Measurements from ENCODE around the gene TECPR2.
"Not testable (repeated sequence)": the region's sequence is repeated elsewhere in the genome, so short reads cannot be mapped to it uniquely, and the experiment has no call there.

Gene TECPR2

DNA sequence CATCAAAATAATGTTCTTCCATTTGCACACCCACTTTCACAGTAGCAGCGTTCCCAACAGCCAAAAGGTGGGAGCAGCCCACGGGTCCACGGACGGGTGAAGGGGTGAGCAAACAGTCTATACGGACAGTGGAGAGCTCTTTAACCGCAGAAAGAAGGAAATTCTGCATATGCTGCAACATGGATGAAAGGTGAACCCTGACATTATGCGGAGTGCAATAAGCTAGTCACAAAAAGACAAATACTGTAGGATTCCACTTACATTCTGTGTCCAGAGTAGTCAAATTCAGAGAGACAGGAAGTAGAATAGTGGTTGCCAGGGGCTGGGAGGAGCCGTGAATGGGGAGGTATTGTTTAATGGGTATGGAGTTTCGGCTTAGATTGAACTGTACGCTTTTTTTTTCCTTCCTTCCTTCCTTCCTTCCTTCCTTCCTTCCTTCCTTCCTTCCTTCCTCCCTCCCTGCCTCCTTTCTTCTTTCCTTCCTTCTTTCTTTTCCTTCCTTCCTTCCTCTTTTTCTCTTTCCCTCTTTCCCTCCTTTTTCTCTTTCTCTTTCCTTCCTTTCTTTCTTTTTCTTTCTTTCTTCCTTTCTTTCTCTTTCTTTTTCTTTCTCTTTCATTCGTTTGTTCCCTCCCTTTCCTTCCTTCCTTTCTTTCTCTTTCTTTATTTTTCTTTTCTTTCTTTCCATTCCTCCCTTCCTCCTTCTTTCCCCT, 162.6 kb downstream of the TECPR2 start:
- no peak for DNase-seq (ENCODE audit: low read depth in 2 of 3, low spot score in 2 of 3)

DNA sequence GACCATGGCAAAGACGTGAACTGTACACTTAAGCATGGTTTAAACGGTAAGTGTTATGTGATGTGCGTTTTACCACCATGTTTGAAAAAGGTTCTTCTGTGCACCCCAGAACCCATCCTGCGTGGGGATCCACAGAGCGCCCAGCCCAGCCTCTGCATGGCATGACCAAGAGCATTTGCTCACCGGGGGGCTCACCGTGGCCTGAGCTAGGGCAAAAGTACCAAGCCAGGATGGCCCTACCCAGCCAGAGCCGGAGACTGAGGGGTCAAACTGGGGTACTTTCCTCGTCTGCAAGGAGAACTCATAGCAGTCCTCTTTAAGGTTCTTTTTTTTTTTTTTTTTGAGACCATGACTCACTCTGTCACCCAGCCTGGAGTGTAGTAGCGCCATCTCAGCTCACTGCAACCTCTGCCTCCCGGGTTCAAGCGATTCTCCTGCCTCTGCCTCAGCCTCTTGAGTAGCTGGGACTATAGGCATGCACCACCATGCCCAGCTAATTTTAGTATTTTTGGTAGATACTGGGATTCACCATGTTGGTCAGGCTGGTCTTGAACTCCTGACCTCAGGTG, 163.3 kb downstream of the TECPR2 start:
- no peak for DNase-seq (ENCODE audit: low read depth in 2 of 3, low spot score in 2 of 3)

GRCh38 chr14:102528431-102529170, 165.9 kb downstream of the TECPR2 start:
- no peak for DNase-seq (ENCODE audit: low read depth in 2 of 3, low spot score in 2 of 3)

DNA sequence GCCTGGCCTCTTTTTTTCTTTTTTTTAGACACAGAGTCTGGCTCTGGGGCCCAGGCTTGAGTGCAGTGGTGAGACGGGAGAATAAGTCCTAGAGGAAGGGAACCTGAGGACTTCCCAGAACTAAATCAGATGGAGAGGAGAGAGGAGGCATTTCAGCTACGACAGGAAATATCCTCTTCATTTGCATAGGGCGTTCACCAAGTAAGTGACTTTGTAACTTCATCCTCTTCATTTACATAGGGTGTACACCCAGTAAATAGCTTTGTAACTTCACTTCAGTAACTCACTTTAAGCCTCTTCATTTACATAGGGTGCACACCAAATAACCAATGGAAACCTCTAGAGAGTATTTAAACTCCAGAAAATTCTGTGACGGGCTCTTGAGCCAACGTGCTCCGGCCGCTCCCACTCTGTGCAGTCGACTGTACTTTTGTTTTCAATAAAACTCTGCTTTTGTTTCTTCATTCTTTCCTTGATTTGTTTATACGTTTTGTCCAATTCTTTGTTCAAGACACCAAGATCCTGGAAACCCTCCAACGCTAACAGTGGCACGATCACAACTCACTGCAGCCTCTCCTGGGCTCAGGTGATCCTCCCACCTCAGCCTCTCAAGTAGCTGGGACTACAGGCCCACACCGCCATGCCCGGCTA, 168.2 kb downstream of the TECPR2 start:
- DNase-seq (ENCODE audit: low read depth in 2 of 3, low spot score in 2 of 3) = no peak

- no peak for DNase-seq (ENCODE audit: low read depth in 2 of 3, low spot score in 2 of 3)
Observed at GRCh38 chr14:102532204-102532658, 169.5 kb downstream of the TECPR2 start.

- DNase-seq (ENCODE audit: low read depth in 2 of 3, low spot score in 2 of 3) = no peak
Observed at GRCh38 chr14:102537981-102538601, 175.3 kb downstream of the TECPR2 start.

DNA sequence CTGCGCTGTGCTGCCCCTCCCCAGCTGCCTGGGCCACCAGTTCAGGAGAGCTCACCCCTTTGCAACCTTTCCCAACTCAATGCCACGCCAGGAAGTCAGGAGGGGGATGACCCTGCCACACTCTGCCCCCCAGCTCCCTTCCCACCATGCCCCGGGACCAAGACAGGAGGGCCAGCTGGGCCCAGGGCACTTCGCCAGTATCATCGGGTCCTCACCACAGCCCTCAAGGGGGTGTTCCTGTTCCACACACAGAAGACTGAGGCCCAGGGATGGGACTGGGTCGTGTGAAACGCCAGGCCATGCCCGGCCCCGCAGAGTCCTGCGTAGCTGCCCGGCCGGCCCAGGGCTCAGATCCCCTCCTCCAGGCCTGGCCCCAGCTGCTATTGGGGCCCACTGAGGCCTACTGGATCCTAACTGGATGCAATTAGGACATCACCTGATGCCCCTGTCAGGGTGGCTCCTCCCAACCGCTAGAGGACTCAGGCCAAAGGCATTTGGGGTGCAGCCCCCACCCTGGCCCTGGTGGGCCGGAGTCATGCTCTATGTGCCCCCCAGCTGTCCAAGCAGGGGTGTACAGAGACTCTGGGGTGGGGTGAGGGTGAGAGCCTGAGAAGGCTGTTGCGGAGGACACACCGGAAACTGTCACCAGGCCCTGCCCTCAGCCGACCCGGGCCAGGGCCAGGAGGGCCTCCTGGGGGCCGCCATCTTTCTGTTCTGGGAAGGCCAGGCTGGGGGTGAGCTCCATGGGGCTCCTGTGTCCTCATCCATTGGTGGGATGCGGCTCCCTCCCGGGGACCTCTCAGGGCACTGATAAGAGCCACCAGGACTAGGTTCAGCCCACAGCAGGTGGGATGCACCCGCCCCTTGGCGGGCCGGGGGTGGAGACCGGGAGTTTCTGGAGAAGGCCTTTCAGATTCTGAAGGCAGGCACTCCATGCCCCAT, 176.1 kb downstream of the TECPR2 start:
- DNase-seq (ENCODE audit: low read depth in 2 of 3, low spot score in 2 of 3) = no peak

GRCh38 chr14:102539544-102540314, 177.0 kb downstream of the TECPR2 start:
- DNase-seq (ENCODE audit: low read depth in 2 of 3, low spot score in 2 of 3) = no peak

- no peak for DNase-seq (ENCODE audit: low read depth in 2 of 3, low spot score in 2 of 3)
Observed at GRCh38 chr14:102540315-102541028, 177.7 kb downstream of the TECPR2 start.

DNA sequence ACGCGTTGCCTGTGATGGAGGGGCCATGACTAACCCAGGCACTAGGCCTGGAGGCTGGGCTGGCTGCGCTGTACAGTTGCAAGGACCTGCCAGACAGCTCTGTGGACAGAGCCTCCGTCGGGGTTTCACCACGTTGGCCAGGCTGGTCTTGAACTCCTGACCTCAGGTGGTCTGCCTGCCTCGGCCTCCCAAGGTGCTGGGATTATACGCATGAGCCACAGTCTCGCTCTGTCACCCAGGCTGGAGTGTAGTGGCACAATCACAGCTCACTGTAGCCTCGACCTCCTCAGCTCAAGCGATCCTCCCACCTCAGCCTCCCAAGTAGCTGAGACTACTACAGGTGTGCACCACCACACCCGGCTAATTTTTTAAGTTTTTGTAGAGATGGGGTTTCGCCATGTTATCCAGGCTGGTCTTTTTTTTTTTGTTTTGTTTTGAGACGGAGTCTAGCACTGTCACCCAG, 178.3 kb downstream of the TECPR2 start:
- DNase-seq (ENCODE audit: low read depth in 2 of 3, low spot score in 2 of 3) = not testable (repeated sequence)

GRCh38 chr14:102541771-102542170, 179.0 kb downstream of the TECPR2 start:
- DNase-seq (ENCODE audit: low read depth in 2 of 3, low spot score in 2 of 3) = no peak

DNA sequence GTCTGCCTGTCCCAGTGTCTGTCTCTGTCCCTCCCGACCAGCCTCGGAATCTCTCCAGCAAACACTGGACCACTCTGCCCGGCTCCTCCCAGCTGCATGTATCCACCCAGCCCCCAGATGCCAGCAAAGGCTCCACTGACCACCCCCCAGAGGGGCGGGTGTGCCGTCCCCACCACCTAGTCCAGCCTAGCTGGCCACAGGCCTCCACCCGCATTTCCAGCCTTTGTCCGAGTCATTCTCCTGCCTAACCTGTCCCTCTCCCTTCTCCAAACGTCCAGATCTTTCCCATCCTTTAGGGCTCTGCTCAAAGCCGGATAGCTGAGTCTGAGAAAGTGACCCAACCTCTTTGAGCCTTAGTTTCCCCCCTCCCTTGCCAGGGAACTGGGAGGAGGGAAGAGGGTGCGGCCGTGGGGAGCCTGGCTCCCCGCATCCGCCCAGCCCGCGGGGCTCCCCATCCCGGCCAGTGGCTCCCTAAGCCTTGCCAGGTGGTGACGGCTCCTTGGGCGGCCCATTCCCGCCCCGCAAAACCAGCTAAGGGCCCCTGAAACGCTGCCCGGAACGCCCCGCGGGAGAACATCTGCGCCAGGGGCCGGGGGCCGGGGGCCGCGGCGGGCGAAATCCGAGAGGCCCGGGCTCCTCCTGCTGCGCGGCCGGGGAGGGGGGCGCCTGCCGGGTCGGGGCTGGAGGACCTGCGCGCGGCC, 181.5 kb downstream of the TECPR2 start:
- DNase-seq (ENCODE audit: low read depth in 2 of 3, low spot score in 2 of 3) = no peak

- no peak for DNase-seq (ENCODE audit: low read depth in 2 of 3, low spot score in 2 of 3)
Observed at GRCh38 chr14:102544747-102545460, 182.2 kb downstream of the TECPR2 start.

GRCh38 chr14:102545461-102546265, 182.9 kb downstream of the TECPR2 start:
- no peak for DNase-seq (ENCODE audit: low read depth in 2 of 3, low spot score in 2 of 3)

GRCh38 chr14:102548616-102549240, 186.0 kb downstream of the TECPR2 start:
- DNase-seq (ENCODE audit: low read depth in 2 of 3, low spot score in 2 of 3) = no peak

- DNase-seq (ENCODE audit: low read depth in 2 of 3, low spot score in 2 of 3) = not testable (repeated sequence)
Observed at GRCh38 chr14:102550927-102551401, 188.2 kb downstream of the TECPR2 start.

Data from activated CD8-positive, alpha-beta memory T cell treated with anti-CD3 and anti-CD28 coated beads for 48 hours (primary cell).